GM10248 (cell line): ENCODE results near the gene AFDN.
"Not testable (repeated sequence)": the region's sequence is repeated elsewhere in the genome, so short reads cannot be mapped to it uniquely, and the experiment has no call there.

Experiments used
- CTCF ChIA-PET: fragments of 300-600 bp; sonication (Branson Sonifier 250); formaldehyde crosslinking; extraction: SDS; loops from one replicate; lab custom pipeline; 2021; ENCODE audit warnings: antibody characterized with exemption; lab: Yijun Ruan, JAX
- POLR2A ChIA-PET: fragments of 350-650 bp; sonication (Branson Sonifier 250); formaldehyde crosslinking; extraction: SDS; loops from one replicate; lab custom pipeline; 2020; ENCODE audit warnings: antibody characterized with exemption; lab: Yijun Ruan, JAX
- DNase-seq: peaks from one replicate; pipeline ENCODE4 v3.0.0; 2012; ENCODE audit errors: extremely low spot score
- CTCF ChIP-seq: IDR thresholded peaks from 2 replicates; pipeline ENCODE4 v1.5.1; 2012; ENCODE audit warnings: mild to moderate bottlenecking, low read depth; ENCODE audit errors: extremely low read depth, missing control alignments, control extremely low read depth

Gene AFDN

GRCh38 chr6:168001029-168001332 is 174.3 kb downstream of the AFDN start:
- ChIA-PET POLR2A (no interaction called here), CTCF (no interaction called here)
- TF ChIP-seq CTCF, result no peak
- no peak for DNase-seq

DNA sequence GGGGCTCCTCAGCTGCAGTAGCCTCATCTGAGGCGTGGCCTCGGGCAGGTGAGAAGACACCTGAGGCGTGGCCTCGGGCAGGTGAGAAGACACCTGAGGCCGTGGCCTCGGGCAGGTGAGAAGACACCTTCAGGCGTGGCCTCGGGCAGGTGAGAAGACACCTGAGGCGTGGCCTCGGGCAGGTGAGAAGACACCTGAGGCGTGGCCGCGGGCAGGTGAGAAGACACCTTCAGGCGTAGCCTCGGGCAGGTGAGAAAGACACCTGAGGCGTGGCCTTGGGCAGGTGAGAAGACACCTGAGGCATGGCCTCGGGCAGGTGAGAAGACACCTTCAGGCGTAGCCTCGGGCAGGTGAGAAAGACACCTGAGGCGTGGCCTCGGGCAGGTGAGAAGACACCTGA is 174.8 kb downstream of the AFDN start:
- CTCF ChIA-PET, POLR2A ChIA-PET, DNase-seq: not testable (repeated sequence)

- DNase-seq, result no peak
- CTCF ChIA-PET, result no interaction called here
- TF ChIP-seq CTCF, result no peak
- POLR2A ChIA-PET, result no interaction called here
Observed at GRCh38 chr6:168002804-168003203, 176.1 kb downstream of the AFDN start.

DNA sequence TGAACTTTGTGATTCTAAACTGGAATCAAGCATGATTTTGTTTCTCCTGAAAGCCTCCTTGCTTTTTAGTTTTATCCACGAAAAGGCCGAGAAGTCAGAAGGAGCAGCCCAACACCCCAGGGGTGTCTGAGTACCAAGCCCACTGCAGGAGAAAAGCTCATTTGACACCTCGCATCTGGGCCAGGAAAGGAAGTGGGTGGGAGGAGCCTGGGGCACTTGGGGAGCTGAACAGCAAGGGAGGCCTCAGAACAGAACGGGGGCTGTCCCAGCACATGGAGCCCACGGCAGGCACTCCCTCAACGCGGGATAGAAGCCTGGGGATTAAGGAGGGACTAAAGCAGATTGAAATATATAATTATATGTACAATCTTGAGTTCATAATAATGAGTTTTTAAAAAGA is 177.3 kb downstream of the AFDN start:
- DNase-seq, result no peak
- POLR2A ChIA-PET, result no interaction called here
- no peak for TF ChIP-seq CTCF
- CTCF ChIA-PET, result no interaction called here

GRCh38 chr6:168004945-168005344 is 178.2 kb downstream of the AFDN start:
- CTCF ChIA-PET, result no interaction called here
- POLR2A ChIA-PET, result no interaction called here
- no peak for DNase-seq
- no peak for TF ChIP-seq CTCF

DNA sequence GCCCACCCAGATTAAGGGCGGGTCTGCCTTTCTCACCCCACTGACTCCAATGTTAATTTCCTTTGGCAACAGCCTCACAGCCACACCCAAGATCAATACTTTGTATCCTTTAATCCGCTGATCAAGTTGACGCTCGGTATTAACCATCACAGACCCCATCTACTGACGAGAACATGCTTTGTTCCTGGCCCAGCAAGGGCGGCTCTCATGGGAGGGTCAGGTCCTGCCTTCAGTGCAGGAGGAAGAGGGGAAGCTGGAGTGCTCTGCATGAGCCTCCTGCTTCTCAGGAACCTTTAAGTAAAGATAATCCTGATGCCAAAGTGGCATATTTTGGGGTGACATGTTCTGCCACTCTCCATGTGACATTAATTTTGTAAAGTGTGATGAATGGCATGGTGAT is 179.1 kb downstream of the AFDN start:
- POLR2A ChIA-PET, result no interaction called here

More for the DNA sequence above, 179.1 kb downstream of the AFDN start:
- CTCF ChIA-PET, result no interaction called here
- DNase-seq, result no peak
- TF ChIP-seq CTCF, result no peak
